GM23338 (cell line): ENCODE data around the gene ZNF350. TPM values are rescaled to one million over a fixed set of nuclear protein-coding genes. Genes with fewer than 3 reads are reported as not detected.

Experiments used
- ATAC-seq: fragments of 200-7000 bp; cut with Tn5 transposase; 3 replicates; pipeline ENCODE4 v1.9.1; 2020
- DNase-seq: peaks from one replicate; pipeline ENCODE4 v3.0.0-alpha.2; 2015; ENCODE audit warnings: low spot score
- H2AFZ ChIP-seq: fragments of 200-600 bp; sonication (generic); 2 replicates; pipeline ENCODE4 v1.8.0; 2016; ENCODE audit warnings: antibody characterized with exemption, mild to moderate bottlenecking, moderate library complexity
- H3F3A ChIP-seq: fragments of 200-600 bp; sonication (generic); replicated peaks from 2 replicates; pipeline ENCODE4 v1.8.0; 2017; ENCODE audit warnings: antibody characterized with exemption, mixed run types, low read depth
- H3K27ac ChIP-seq: fragments of 200-600 bp; sonication (generic); 2 replicates; pipeline ENCODE4 v1.6.1; 2016; ENCODE audit warnings: low read depth
- H3K27me3 ChIP-seq: fragments of 200-600 bp; sonication (generic); 2 replicates; pipeline ENCODE4 v1.8.0; 2016; ENCODE audit warnings: mild to moderate bottlenecking, mixed run types, moderate library complexity; ENCODE audit not compliant: insufficient read depth
- H3K36me3 ChIP-seq: fragments of 200-600 bp; sonication (generic); 2 replicates; pipeline ENCODE4 v1.8.0; 2016; ENCODE audit warnings: mild to moderate bottlenecking; ENCODE audit not compliant: insufficient read depth
- H3K4me1 ChIP-seq: fragments of 200-600 bp; sonication (generic); 2 replicates; pipeline ENCODE4 v1.8.0; 2016; ENCODE audit warnings: mild to moderate bottlenecking, moderate library complexity; ENCODE audit not compliant: insufficient read depth
- H3K4me2 ChIP-seq: fragments of 200-600 bp; sonication (generic); 2 replicates; pipeline ENCODE4 v1.7.1; 2017; ENCODE audit warnings: mixed run types
- H3K4me3 ChIP-seq: fragments of 200-600 bp; sonication (generic); 2 replicates; pipeline ENCODE4 v1.6.1; 2016; ENCODE audit warnings: mixed run types
- H3K79me2 ChIP-seq: fragments of 200-600 bp; sonication (generic); replicated peaks from 2 replicates; pipeline ENCODE4 v1.8.0; 2017; ENCODE audit warnings: mild to moderate bottlenecking; ENCODE audit not compliant: insufficient read depth
- H3K9me2 ChIP-seq: fragments of 200-600 bp; sonication (generic); 2 replicates; pipeline ENCODE4 v1.8.0; 2017; ENCODE audit not compliant: insufficient read depth
- H4K20me1 ChIP-seq: fragments of 200-600 bp; sonication (generic); replicated peaks from 2 replicates; pipeline ENCODE4 v1.8.0; 2017; ENCODE audit warnings: mild to moderate bottlenecking; ENCODE audit not compliant: insufficient read depth
- H3K27ac Mint-ChIP-seq: 2 replicates; pipeline ENCODE4 v1.8.0; 2020; ENCODE audit warnings: inconsistent platforms, mild to moderate bottlenecking, moderate library complexity, mixed read lengths
- H3K27me3 Mint-ChIP-seq: 3 replicates; pipeline ENCODE4 v1.8.0; 2022; ENCODE audit warnings: low read depth, mild to moderate bottlenecking, moderate library complexity, mixed read lengths, inconsistent platforms; ENCODE audit not compliant: insufficient read depth, poor library complexity
- H3K36me3 Mint-ChIP-seq: 3 replicates; pipeline ENCODE4 v1.8.0; 2021; ENCODE audit warnings: low read depth, mild to moderate bottlenecking, inconsistent platforms, moderate library complexity, mixed read lengths
- H3K4me1 Mint-ChIP-seq: 3 replicates; pipeline ENCODE4 v1.8.0; 2020; ENCODE audit warnings: mild to moderate bottlenecking, inconsistent platforms, mixed read lengths
- H3K4me3 Mint-ChIP-seq: 3 replicates; pipeline ENCODE4 v1.8.0; 2021; ENCODE audit warnings: moderate library complexity, mild to moderate bottlenecking, inconsistent platforms, mixed read lengths
- H3K9me3 Mint-ChIP-seq: 3 replicates; pipeline ENCODE4 v1.8.0; 2020; ENCODE audit warnings: moderate library complexity, mild to moderate bottlenecking, inconsistent platforms, mixed read lengths
- CREB1 ChIP-seq: fragments of 250-450 bp; sonication (Bioruptor Pico); IDR thresholded peaks from 2 replicates; pipeline ENCODE4 v1.5.0; 2020; ENCODE audit warnings: low read depth, mild to moderate bottlenecking, moderate library complexity
- EZH2 ChIP-seq: fragments of 200-600 bp; sonication (generic); IDR thresholded peaks from one replicate; pipeline ENCODE4 v1.8.0; 2017; ENCODE audit warnings: antibody characterized with exemption, mild to moderate bottlenecking, low read depth; ENCODE audit not compliant: unreplicated experiment
- EZH2phosphoT487 ChIP-seq: fragments of 200-600 bp; sonication (generic); IDR thresholded peaks from one replicate; pipeline ENCODE4 v1.8.1; 2018; ENCODE audit warnings: antibody characterized with exemption; ENCODE audit not compliant: unreplicated experiment
- JUNB ChIP-seq: IDR thresholded peaks from one replicate; pipeline ENCODE4 v1.6.1; 2016; ENCODE audit warnings: antibody characterized with exemption; ENCODE audit not compliant: unreplicated experiment
- NANOG ChIP-seq: IDR thresholded peaks from 2 replicates; pipeline ENCODE4 v1.6.1; 2016; ENCODE audit warnings: antibody characterized with exemption, borderline replicate concordance
- POLR2AphosphoS5 ChIP-seq: IDR thresholded peaks from 2 replicates; pipeline ENCODE4 v1.6.1; 2016; ENCODE audit warnings: antibody characterized with exemption, low read depth
- STAT1 ChIP-seq: IDR thresholded peaks from one replicate; pipeline ENCODE4 v1.6.1; 2016; ENCODE audit warnings: antibody characterized with exemption; ENCODE audit not compliant: unreplicated experiment
- ZNF114 ChIP-seq: fragments of 250-450 bp; sonication (Bioruptor Pico); IDR thresholded peaks from 2 replicates; pipeline ENCODE4 v1.5.0; 2020; ENCODE audit warnings: mild to moderate bottlenecking, moderate library complexity
- ZNF331 ChIP-seq: fragments of 250-450 bp; sonication (Bioruptor Pico); IDR thresholded peaks from 2 replicates; pipeline ENCODE4 v1.5.0; 2020; ENCODE audit warnings: low read depth, mild to moderate bottlenecking, moderate library complexity
- polyA plus RNA-seq: library from polyadenylated mRNA; unstranded; fragments of >200 nt; fragmentation: Nextera tagmentation; extraction: Ambion mirVana; gene quantifications from 2 replicates; pipeline ENCODE4 v1.2.1, GENCODE V29; 2016
- total RNA-seq: library from RNA; depleted of rRNA; stranded (reverse); fragments of >200 nt; shearing (Covaris generic); gene quantifications from 2 replicates; pipeline ENCODE4 v1.2.3, GENCODE V29; 2014
- TF ChIP-seq, protein P1 (sequence below): fragments of 250-450 bp; sonication (Bioruptor Pico); IDR thresholded peaks from 2 replicates; pipeline ENCODE4 v1.5.0; 2020; ENCODE audit warnings: mild to moderate bottlenecking, moderate library complexity
- TF ChIP-seq, protein P2 (sequence below): IDR thresholded peaks from 2 replicates; pipeline ENCODE4 v1.6.1; 2016; ENCODE audit warnings: antibody characterized with exemption
- TF ChIP-seq, protein P3 (sequence below), 2 experiments: fragments of 200-600 bp in 1 of 2; sonication (generic) in 1 of 2; conservative IDR thresholded peaks; 2 replicates each; pipeline versions ENCODE4 v1.5.1 to v1.6.1; 2016 to 2017; ENCODE audit warnings: antibody characterized with exemption in 2 of 2, low read depth in 2 of 2, mild to moderate bottlenecking in 2 of 2, moderate library complexity in 1 of 2
- TF ChIP-seq, protein P4 (sequence below): IDR thresholded peaks from one replicate; pipeline ENCODE4 v1.6.1; 2018; ENCODE audit warnings: antibody characterized with exemption; ENCODE audit not compliant: unreplicated experiment

The ZNF350 gene
- total and polyA plus RNA-seq, 2 experiments from 2014 or later, result 5.8 to 7.6 TPM

DNA sequence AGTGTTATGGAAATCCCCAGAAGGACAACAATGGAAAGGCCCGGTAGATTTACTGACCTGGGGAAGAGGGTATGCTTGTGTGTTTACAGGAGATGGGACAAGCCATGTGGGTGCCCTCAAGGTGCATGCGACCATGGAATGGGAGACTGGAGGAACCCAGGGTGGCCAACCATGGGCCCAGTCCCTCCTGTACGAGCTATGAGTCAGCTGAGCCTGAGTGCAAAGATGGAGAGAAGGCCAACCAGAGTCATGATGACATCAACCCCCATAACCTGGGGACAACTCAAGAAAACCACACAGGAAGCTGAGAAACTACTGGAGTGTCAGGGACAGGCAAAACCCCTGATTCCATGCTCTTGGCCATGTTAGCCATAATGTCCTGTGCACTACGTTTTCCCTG, 7.8 kb downstream of the ZNF350 start (continued):
- TF ChIP-seq CREB1 (CRISPR knock-in tag) (no peak), EZH2 (no peak)

DNA sequence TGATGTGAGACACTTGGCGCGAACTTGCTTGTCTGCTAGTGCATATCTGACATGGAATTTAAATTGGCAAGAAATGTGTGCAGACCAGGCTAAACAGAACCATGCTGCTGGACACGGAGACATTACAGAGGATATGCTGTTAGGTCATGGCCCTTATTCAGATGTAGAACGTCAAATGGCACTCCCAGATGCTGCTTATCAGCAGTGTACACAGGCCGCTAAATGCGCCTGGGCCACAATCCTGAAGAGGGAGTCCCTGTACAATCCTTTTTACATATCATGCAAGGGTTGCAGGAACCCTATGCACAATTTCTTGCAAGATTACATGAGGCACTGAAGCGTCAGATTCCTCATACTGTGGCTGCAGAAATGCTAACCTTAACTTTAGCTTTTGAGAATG, 9.3 kb downstream of the ZNF350 start:
- Histone ChIP-seq H3F3A (no peaks in the 10 kb centered on the region), H3K27ac (no peak overlapping the region), H3K27me3 (no peaks in the 10 kb centered on the region), H2AFZ (no peak overlapping the region), H3K9me2 (no peaks in the 10 kb centered on the region), H3K4me1 (no peaks in the 10 kb centered on the region), H3K4me2 (no peak overlapping the region), H3K36me3 (peaks cover 29% of the 10 kb centered on the region), H3K4me3 (no peak overlapping the region), H4K20me1 (no peaks in the 10 kb centered on the region), H3K79me2 (peaks cover 37% of the 10 kb centered on the region)
- TF ChIP-seq STAT1, result no peak
- no peak for TF ChIP-seq ZNF331 (CRISPR knock-in tag)
- TF ChIP-seq, protein P1, sequence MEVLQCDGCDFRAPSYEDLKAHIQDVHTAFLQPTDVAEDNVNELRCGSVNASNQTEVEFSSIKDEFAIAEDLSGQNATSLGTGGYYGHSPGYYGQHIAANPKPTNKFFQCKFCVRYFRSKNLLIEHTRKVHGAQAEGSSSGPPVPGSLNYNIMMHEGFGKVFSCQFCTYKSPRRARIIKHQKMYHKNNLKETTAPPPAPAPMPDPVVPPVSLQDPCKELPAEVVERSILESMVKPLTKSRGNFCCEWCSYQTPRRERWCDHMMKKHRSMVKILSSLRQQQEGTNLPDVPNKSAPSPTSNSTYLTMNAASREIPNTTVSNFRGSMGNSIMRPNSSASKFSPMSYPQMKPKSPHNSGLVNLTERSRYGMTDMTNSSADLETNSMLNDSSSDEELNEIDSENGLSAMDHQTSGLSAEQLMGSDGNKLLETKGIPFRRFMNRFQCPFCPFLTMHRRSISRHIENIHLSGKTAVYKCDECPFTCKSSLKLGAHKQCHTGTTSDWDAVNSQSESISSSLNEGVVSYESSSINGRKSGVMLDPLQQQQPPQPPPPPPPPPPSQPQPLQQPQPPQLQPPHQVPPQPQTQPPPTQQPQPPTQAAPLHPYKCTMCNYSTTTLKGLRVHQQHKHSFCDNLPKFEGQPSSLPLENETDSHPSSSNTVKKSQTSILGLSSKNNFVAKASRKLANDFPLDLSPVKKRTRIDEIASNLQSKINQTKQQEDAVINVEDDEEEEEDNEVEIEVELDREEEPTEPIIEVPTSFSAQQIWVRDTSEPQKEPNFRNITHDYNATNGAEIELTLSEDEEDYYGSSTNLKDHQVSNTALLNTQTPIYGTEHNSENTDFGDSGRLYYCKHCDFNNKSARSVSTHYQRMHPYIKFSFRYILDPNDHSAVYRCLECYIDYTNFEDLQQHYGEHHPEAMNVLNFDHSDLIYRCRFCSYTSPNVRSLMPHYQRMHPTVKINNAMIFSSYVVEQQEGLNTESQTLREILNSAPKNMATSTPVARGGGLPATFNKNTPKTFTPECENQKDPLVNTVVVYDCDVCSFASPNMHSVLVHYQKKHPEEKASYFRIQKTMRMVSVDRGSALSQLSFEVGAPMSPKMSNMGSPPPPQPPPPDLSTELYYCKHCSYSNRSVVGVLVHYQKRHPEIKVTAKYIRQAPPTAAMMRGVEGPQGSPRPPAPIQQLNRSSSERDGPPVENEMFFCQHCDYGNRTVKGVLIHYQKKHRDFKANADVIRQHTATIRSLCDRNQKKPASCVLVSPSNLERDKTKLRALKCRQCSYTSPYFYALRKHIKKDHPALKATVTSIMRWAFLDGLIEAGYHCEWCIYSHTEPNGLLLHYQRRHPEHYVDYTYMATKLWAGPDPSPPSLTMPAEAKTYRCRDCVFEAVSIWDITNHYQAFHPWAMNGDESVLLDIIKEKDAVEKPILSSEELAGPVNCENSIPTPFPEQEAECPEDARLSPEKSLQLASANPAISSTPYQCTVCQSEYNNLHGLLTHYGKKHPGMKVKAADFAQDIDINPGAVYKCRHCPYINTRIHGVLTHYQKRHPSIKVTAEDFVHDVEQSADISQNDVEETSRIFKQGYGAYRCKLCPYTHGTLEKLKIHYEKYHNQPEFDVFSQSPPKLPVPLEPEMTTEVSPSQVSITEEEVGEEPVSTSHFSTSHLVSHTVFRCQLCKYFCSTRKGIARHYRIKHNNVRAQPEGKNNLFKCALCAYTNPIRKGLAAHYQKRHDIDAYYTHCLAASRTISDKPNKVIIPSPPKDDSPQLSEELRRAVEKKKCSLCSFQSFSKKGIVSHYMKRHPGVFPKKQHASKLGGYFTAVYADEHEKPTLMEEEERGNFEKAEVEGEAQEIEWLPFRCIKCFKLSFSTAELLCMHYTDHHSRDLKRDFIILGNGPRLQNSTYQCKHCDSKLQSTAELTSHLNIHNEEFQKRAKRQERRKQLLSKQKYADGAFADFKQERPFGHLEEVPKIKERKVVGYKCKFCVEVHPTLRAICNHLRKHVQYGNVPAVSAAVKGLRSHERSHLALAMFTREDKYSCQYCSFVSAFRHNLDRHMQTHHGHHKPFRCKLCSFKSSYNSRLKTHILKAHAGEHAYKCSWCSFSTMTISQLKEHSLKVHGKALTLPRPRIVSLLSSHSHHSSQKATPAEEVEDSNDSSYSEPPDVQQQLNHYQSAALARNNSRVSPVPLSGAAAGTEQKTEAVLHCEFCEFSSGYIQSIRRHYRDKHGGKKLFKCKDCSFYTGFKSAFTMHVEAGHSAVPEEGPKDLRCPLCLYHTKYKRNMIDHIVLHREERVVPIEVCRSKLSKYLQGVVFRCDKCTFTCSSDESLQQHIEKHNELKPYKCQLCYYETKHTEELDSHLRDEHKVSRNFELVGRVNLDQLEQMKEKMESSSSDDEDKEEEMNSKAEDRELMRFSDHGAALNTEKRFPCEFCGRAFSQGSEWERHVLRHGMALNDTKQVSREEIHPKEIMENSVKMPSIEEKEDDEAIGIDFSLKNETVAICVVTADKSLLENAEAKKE (CRISPR knock-in tag), result no peak
- no peak for TF ChIP-seq POLR2AphosphoS5
- no peak for TF ChIP-seq JUNB
- no peak for TF ChIP-seq EZH2phosphoT487
- TF ChIP-seq, protein P2, sequence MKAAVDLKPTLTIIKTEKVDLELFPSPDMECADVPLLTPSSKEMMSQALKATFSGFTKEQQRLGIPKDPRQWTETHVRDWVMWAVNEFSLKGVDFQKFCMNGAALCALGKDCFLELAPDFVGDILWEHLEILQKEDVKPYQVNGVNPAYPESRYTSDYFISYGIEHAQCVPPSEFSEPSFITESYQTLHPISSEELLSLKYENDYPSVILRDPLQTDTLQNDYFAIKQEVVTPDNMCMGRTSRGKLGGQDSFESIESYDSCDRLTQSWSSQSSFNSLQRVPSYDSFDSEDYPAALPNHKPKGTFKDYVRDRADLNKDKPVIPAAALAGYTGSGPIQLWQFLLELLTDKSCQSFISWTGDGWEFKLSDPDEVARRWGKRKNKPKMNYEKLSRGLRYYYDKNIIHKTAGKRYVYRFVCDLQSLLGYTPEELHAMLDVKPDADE, result no peak
- no peak for TF ChIP-seq CREB1 (CRISPR knock-in tag)
- no peak for TF ChIP-seq ZNF114 (CRISPR knock-in tag)
- TF ChIP-seq EZH2, result no peak
- TF ChIP-seq, protein P3, sequence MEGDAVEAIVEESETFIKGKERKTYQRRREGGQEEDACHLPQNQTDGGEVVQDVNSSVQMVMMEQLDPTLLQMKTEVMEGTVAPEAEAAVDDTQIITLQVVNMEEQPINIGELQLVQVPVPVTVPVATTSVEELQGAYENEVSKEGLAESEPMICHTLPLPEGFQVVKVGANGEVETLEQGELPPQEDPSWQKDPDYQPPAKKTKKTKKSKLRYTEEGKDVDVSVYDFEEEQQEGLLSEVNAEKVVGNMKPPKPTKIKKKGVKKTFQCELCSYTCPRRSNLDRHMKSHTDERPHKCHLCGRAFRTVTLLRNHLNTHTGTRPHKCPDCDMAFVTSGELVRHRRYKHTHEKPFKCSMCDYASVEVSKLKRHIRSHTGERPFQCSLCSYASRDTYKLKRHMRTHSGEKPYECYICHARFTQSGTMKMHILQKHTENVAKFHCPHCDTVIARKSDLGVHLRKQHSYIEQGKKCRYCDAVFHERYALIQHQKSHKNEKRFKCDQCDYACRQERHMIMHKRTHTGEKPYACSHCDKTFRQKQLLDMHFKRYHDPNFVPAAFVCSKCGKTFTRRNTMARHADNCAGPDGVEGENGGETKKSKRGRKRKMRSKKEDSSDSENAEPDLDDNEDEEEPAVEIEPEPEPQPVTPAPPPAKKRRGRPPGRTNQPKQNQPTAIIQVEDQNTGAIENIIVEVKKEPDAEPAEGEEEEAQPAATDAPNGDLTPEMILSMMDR (conservative IDR thresholded peaks at IDR 0.05; ENCODE audit: low read depth in 2 of 2), result no peak
- TF ChIP-seq, protein P4, sequence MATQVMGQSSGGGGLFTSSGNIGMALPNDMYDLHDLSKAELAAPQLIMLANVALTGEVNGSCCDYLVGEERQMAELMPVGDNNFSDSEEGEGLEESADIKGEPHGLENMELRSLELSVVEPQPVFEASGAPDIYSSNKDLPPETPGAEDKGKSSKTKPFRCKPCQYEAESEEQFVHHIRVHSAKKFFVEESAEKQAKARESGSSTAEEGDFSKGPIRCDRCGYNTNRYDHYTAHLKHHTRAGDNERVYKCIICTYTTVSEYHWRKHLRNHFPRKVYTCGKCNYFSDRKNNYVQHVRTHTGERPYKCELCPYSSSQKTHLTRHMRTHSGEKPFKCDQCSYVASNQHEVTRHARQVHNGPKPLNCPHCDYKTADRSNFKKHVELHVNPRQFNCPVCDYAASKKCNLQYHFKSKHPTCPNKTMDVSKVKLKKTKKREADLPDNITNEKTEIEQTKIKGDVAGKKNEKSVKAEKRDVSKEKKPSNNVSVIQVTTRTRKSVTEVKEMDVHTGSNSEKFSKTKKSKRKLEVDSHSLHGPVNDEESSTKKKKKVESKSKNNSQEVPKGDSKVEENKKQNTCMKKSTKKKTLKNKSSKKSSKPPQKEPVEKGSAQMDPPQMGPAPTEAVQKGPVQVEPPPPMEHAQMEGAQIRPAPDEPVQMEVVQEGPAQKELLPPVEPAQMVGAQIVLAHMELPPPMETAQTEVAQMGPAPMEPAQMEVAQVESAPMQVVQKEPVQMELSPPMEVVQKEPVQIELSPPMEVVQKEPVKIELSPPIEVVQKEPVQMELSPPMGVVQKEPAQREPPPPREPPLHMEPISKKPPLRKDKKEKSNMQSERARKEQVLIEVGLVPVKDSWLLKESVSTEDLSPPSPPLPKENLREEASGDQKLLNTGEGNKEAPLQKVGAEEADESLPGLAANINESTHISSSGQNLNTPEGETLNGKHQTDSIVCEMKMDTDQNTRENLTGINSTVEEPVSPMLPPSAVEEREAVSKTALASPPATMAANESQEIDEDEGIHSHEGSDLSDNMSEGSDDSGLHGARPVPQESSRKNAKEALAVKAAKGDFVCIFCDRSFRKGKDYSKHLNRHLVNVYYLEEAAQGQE, result no peak
- TF ChIP-seq NANOG, result no peak
- Mint-ChIP-seq H3K4me3 (no peak overlapping the region), H3K27ac (no peak overlapping the region), H3K36me3 (peaks cover 83% of the 10 kb centered on the region), H3K4me1 (no peaks in the 10 kb centered on the region), H3K27me3 (peaks cover 2% of the 10 kb centered on the region), H3K9me3 (peaks cover 63% of the 10 kb centered on the region)
- DNase-seq, result no peak
- ATAC-seq, result no peak
